ENCODE measurements around the gene VTI1A. TPM values are rescaled to one million over a fixed set of nuclear protein-coding genes. Genes with fewer than 3 reads are reported as not detected.

Gene VTI1A
- polyA plus RNA-seq, 1 of the 3 experiments (the other 2 are of a cell fraction), result 8.3 TPM

GRCh38 chr10:112655722-112656121 lies 208.7 kb downstream of the VTI1A start:
- Histone ChIP-seq H3K4me2 (no peak overlapping the region), H3K4me1 (ENCODE audit: control insufficient read depth in 1 of 2, insufficient read depth in 2 of 2, low read depth in 1 of 2, low read length in 1 of 2) (no peaks in the 10 kb centered on the region; a peak in 1 of 4 replicates), H3K27ac (ENCODE audit: low read depth in 2 of 2, low read length in 1 of 2) (no peak overlapping the region), H3K36me3 (replicated peaks in 1 of 2; ENCODE audit: control insufficient read depth in 1 of 2, insufficient read depth in 2 of 2, low read length in 1 of 2) (no peaks in the 10 kb centered on the region), H2AFZ (ENCODE audit: low read depth) (no peak overlapping the region), H3F3A (replicated peaks; ENCODE audit: insufficient read depth) (peaks cover 5% of the 10 kb centered on the region), H3K4me3 (ENCODE audit: low read depth in 2 of 2, low read length in 1 of 2) (no peak overlapping the region), H4K20me1 (ENCODE audit: insufficient read depth) (no peaks in the 10 kb centered on the region), H3K79me2 (ENCODE audit: insufficient read depth) (no peaks in the 10 kb centered on the region), H3K9me2 (no peaks in the 10 kb centered on the region), H3K27me3 (ENCODE audit: insufficient read depth) (no peaks in the 10 kb centered on the region), H3K9ac (no peak overlapping the region), H3K9me3 (no peaks in the 10 kb centered on the region)
- TF ChIP-seq JUND (IDR thresholded peaks at IDR 0.05) (no peak), MEF2A (IDR thresholded peaks at IDR 0.05; ENCODE audit: borderline replicate concordance, low read depth) (no peak), MXI1 (IDR thresholded peaks at IDR 0.05; ENCODE audit: low read depth, low read length) (no peak), RFX5 (IDR thresholded peaks at IDR 0.05; ENCODE audit: low read length) (no peak), YY1 (IDR thresholded peaks at IDR 0.05; ENCODE audit: low read depth) (no peak), CTCF (IDR thresholded peaks at IDR 0.05) (no peak)
- WGBS (ENCODE audit: low lambda C conversion rate), result 100% methylated on average over 1 of the region's 1 CpG
- ChIA-PET CTCF (no interaction called here), POLR2A (no interaction called here)
- DNase-seq, result no peak

- Histone ChIP-seq H2AFZ (ENCODE audit: low read depth) (no peak overlapping the region), H3K4me1 (ENCODE audit: control insufficient read depth in 1 of 2, insufficient read depth in 2 of 2, low read depth in 1 of 2, low read length in 1 of 2) (no peaks in the 10 kb centered on the region), H3K4me3 (ENCODE audit: low read depth in 2 of 2, low read length in 1 of 2) (no peak overlapping the region), H3K9me3 (no peaks in the 10 kb centered on the region), H3F3A (replicated peaks; ENCODE audit: insufficient read depth) (peaks cover 5% of the 10 kb centered on the region), H3K27me3 (ENCODE audit: insufficient read depth) (no peaks in the 10 kb centered on the region), H3K27ac (ENCODE audit: low read depth in 2 of 2, low read length in 1 of 2) (no peak overlapping the region), H4K20me1 (ENCODE audit: insufficient read depth) (no peaks in the 10 kb centered on the region), H3K79me2 (ENCODE audit: insufficient read depth) (no peaks in the 10 kb centered on the region), H3K36me3 (replicated peaks in 1 of 2; ENCODE audit: control insufficient read depth in 1 of 2, insufficient read depth in 2 of 2, low read length in 1 of 2) (no peaks in the 10 kb centered on the region), H3K9ac (no peak overlapping the region), H3K9me2 (no peaks in the 10 kb centered on the region), H3K4me2 (no peak overlapping the region)
- DNase-seq, result no peak
- ChIA-PET POLR2A (no interaction called here), CTCF (interaction anchor here (0.6 to 0.7 kb wide), 2 partner anchors 17 to 210 kb away, joined by 3 read pairs; no protein-coding TSS in a partner anchor)
- 92% methylated on average over 2 of the region's 2 CpGs for WGBS (ENCODE audit: low lambda C conversion rate)
- TF ChIP-seq TAF1 (IDR thresholded peaks at IDR 0.05; ENCODE audit: borderline replicate concordance, low read depth, low read length) (no peak), RXRA (IDR thresholded peaks at IDR 0.05; ENCODE audit: borderline replicate concordance, low read depth) (no peak), USF2 (IDR thresholded peaks at IDR 0.05; ENCODE audit: borderline replicate concordance, low read depth, low read length) (no peak), GABPA (IDR thresholded peaks at IDR 0.05; ENCODE audit: low read depth) (no peak), FOSL2 (IDR thresholded peaks at IDR 0.05; ENCODE audit: borderline replicate concordance, low read depth) (no peak), RFX5 (IDR thresholded peaks at IDR 0.05; ENCODE audit: low read length) (no peak), GATA2 (CRISPR knock-in tag; IDR thresholded peaks at IDR 0.05) (no peak), TEAD4 (IDR thresholded peaks at IDR 0.05; ENCODE audit: borderline replicate concordance, insufficient read depth) (no peak), ELF1 (IDR thresholded peaks at IDR 0.05) (no peak), RCOR1 (IDR thresholded peaks at IDR 0.05; ENCODE audit: low read length) (no peak), PBX3 (IDR thresholded peaks at IDR 0.05) (no peak), REST (IDR thresholded peaks at IDR 0.05; ENCODE audit: low read depth, low read length) (no peak), ZBTB33 (IDR thresholded peaks at IDR 0.05; ENCODE audit: borderline replicate concordance, low read depth) (no peak), NFIC (IDR thresholded peaks at IDR 0.05; ENCODE audit: borderline replicate concordance) (no peak), RAD21 (IDR thresholded peaks at IDR 0.05; ENCODE audit: low read length) (no peak), FOXJ3 (CRISPR knock-in tag; IDR thresholded peaks at IDR 0.05) (no peak)
These were observed 211.4 kb downstream of the VTI1A start for GRCh38 chr10:112658465-112658864.
